ENCODE measurements around the gene TMEM43. TPM values are rescaled to one million over a fixed set of nuclear protein-coding genes. Genes with fewer than 3 reads are reported as not detected.
A peak's percentile ranks its signal among the peaks of the same experiment; 100 is the strongest.
"Not testable (repeated sequence)": the region's sequence is repeated elsewhere in the genome, so short reads cannot be mapped to it uniquely, and the experiment has no call there.

TMEM43 gene, protein sequence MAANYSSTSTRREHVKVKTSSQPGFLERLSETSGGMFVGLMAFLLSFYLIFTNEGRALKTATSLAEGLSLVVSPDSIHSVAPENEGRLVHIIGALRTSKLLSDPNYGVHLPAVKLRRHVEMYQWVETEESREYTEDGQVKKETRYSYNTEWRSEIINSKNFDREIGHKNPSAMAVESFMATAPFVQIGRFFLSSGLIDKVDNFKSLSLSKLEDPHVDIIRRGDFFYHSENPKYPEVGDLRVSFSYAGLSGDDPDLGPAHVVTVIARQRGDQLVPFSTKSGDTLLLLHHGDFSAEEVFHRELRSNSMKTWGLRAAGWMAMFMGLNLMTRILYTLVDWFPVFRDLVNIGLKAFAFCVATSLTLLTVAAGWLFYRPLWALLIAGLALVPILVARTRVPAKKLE
- total RNA-seq, result 10 to 100 TPM; 40.4 to 42.0 TPM

DNA sequence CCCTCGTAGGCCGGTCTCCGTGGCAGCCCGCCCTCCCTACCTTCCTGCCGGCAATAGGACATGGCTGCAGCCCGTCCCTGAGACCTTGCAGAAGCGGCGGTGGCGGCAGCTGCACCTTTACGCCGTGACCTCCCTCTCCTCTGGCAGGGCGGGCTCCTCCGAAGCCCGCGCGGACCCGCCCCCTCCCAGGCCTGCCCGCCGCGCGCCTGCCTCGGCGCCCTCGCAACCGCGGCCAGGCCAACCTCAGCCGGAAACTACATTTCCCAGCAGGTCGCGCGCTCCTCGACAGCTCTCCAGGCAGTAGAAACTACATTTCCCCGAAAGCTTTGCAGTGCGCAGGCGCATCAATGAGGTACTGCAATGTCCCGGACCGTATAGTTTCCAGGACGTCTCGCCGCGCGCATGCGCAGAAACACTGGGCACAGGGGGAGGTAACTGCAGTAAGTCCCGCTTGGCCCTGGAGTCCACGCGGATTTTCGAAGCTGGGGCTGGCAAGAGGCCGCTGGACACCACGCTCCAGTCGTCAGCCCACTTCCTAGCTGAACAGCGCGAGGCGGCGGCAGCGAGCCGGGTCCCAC lies at the start of gene TMEM43, which contains the start of gene CHCHD4:
TMEM43 (plus strand) TSS at position 438 of the 578 bp plus-strand sequence. CDS start 142 bp downstream, outside the sequence.
CHCHD4 (minus strand) TSS at position 256 of the 578 bp plus-strand sequence; CDS start at position 62, 194 bp downstream.
- Mint-ChIP-seq H3K27ac (peak within 1 kb of the TSS; percentile 93), H3K4me1 (peaks cover 67% of the 10 kb centered on the region), H3K27me3 (no peaks in the 10 kb centered on the region), H3K36me3 (ENCODE audit: low read depth) (peaks cover 44% of the 10 kb centered on the region), H3K4me3 (peak within 1 kb of the TSS; percentile 95), H3K9me3 (no peaks in the 10 kb centered on the region)
- DNase-seq, result peak; percentile 99
- ChIA-PET CTCF (interaction anchor here (0.8 to 3.5 kb wide), 16 partner anchors 8 to 708 kb away, joined by 3 to 17 read pairs (median 3); partner anchors contain the start of genes LSM3 and XPC), POLR2A (interaction anchor here (1.1 to 1.3 kb wide), 2 partner anchors 20 to 54 kb away, joined by 3 to 6 read pairs; partner anchors contain the start of genes LSM3 and XPC)

DNA sequence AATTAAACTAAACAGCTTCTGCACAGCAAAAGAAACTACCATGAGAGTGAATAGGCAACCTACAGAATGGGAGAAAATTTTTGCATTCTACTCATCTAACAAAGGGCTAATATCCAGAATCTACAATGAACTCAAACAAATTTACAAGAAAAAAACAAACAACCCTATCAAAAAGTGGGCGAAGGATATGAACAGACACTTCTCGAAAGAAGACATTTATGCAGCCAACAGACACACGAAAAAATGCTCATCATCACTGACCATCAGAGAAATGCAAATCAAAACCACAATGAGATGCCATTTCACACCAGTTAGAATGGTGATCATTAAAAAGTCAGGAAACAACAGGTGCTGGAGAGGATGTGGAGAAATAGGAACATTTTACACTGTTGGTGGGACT lies 49.6 kb upstream of the TMEM43 start:
- H3K27me3 Mint-ChIP-seq, result not testable (repeated sequence)

DNA sequence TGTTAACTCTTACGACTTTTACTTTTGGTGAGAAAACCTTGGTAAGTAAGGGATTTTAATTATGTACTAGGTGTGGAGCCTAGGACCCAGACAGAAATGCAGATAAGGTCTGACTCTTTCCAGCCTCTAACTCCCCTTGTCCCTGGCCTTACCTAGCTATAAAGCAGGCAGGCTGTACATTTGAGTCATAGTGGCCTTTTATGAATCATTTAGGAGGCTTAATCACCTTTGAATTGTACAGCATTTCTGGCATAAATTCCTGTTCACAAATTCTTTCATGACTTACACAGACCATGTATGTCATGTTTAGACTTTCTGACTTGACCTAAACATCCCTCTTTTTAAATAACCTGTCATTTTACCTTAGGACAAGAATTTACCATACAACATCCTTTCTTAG lies 47.5 kb upstream of the TMEM43 start:
- no peak overlapping the region for H3K27ac Mint-ChIP-seq
- peaks cover 19% of the 10 kb centered on the region for H3K9me3 Mint-ChIP-seq
- H3K36me3 Mint-ChIP-seq (ENCODE audit: low read depth), result peaks cover 7% of the 10 kb centered on the region
- H3K4me1 Mint-ChIP-seq, result peaks cover 7% of the 10 kb centered on the region
- H3K4me3 Mint-ChIP-seq, result no peak overlapping the region
- peaks cover 4% of the 10 kb centered on the region for H3K27me3 Mint-ChIP-seq
- ChIA-PET POLR2A (no interaction called here), CTCF (no interaction called here)
- DNase-seq, result no peak

More for the DNA sequence above, 49.6 kb upstream of the TMEM43 start:
- H3K9me3 Mint-ChIP-seq, result peaks cover 14% of the 10 kb centered on the region
- DNase-seq; H3K4me3 Mint-ChIP-seq; H3K27ac Mint-ChIP-seq; H3K36me3 Mint-ChIP-seq (ENCODE audit: low read depth); POLR2A ChIA-PET; H3K4me1 Mint-ChIP-seq; CTCF ChIA-PET: not testable (repeated sequence)

DNA sequence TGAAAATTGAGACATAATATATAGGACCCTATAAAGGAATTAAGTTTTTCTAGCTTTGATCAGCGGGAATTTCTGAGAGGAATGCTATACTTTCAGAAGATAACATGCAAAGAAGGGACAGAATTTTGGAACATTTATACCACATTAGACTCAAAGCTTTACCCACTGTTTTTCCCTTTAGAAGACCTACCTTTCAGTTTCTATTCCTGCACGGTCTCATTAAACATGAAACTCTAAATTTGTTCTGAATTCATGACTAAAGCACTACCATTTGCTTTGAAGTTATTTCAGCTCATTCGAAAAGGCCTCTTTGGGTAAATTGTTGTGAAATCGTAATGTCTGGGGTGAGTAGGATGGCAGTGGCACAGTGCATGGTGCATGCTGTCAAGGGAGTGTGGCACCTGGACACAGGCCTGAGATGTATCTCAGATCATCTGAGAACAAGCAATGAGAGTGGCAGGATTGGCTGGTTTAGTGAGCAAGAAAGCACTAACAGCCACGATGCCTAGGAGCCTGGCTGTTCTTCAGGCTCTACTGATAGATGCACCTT lies 42.7 kb upstream of the TMEM43 start:
- ChIA-PET CTCF (interaction anchor here (0.9 kb wide), 1 partner anchor 30 kb away, joined by 3 read pairs; no protein-coding TSS in a partner anchor), POLR2A (no interaction called here)
- H3K9me3 Mint-ChIP-seq, result peaks cover 29% of the 10 kb centered on the region
- H3K4me1 Mint-ChIP-seq, result peaks cover 10% of the 10 kb centered on the region
- H3K36me3 Mint-ChIP-seq (ENCODE audit: low read depth), result peaks cover 6% of the 10 kb centered on the region
- no peak for DNase-seq
- H3K4me3 Mint-ChIP-seq, result no peak overlapping the region
- H3K27ac Mint-ChIP-seq, result peak overlapping the region; percentile 72
- H3K27me3 Mint-ChIP-seq, result no peaks in the 10 kb centered on the region

DNA sequence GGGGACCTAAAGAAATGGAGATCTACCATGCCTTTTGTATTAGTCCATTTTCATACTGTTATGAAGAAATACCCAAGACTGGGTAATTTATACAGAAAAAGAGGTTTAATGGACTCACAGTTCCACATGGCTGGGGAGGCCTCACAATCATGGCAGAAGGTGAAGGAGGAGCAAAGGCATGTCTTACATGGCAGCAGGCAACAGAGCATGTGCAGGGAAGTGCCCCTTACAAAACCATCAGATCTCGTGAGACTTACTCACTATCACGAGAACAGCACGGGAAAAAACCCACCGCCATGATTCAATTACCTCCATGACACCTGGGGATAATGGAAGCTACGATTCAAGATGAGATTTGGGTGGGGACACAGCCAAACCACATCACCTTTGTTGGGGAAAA lies 37.4 kb upstream of the TMEM43 start:
- H3K4me1 Mint-ChIP-seq; POLR2A ChIA-PET; H3K27ac Mint-ChIP-seq; H3K27me3 Mint-ChIP-seq; H3K4me3 Mint-ChIP-seq; H3K36me3 Mint-ChIP-seq (ENCODE audit: low read depth); CTCF ChIA-PET; DNase-seq: not testable (repeated sequence)
- peaks cover 13% of the 10 kb centered on the region for H3K9me3 Mint-ChIP-seq

DNA sequence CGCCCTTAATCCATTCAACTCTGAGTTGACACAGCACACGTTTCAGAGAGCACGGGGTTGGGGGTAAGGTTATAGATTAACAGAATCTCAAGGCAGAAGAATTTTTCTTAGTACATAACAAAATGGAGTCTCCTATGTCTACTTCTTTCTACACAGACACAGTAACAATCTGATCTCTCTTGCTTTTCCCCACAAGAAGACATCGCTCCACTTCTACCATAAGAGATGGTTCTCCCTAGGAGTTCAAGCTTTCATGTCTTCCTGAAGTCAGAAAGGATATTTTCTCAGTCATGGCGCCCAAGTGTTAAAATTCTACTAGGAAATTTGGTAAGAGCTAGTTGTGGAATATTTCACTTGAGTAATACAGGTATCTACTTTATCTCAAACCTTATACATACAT lies 32.9 kb upstream of the TMEM43 start:
- H3K9me3 Mint-ChIP-seq; H3K27ac Mint-ChIP-seq; H3K4me1 Mint-ChIP-seq; CTCF ChIA-PET; H3K27me3 Mint-ChIP-seq; H3K4me3 Mint-ChIP-seq; POLR2A ChIA-PET; H3K36me3 Mint-ChIP-seq (ENCODE audit: low read depth); DNase-seq: not testable (repeated sequence)

DNA sequence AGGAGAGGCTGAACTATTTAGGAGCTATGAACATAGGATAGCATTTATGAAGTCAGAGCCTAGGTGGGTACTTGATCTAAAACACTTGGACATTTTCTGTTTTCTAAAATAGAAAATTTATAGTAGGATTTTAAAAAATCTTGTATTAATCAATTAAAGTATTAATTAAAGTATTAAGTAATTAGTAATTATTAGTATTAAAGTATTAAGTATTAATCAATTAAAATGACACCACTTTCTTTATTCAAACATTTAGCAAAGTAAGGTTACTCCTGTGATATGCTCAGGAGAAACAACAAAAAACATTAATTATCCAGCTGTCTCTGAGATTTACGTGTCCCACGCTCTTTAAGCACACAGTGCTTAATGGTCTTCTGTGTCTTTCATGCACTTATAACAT lies 32.4 kb upstream of the TMEM43 start:
- no peak for DNase-seq
- POLR2A ChIA-PET, result interaction anchor here (0.6 kb wide), 1 partner anchor 542 kb away, joined by 4 read pairs; no protein-coding TSS in a partner anchor
- H3K4me1 Mint-ChIP-seq, result no peaks in the 10 kb centered on the region
- H3K36me3 Mint-ChIP-seq (ENCODE audit: low read depth), result no peaks in the 10 kb centered on the region
- H3K4me3 Mint-ChIP-seq, result no peak overlapping the region
- H3K27ac Mint-ChIP-seq, result no peak overlapping the region
- CTCF ChIA-PET, result interaction anchor here (0.7 kb wide), 1 partner anchor 55 kb away, joined by 5 read pairs; no protein-coding TSS in a partner anchor
- peaks cover 3% of the 10 kb centered on the region for H3K9me3 Mint-ChIP-seq
- peaks cover 3% of the 10 kb centered on the region for H3K27me3 Mint-ChIP-seq

DNA sequence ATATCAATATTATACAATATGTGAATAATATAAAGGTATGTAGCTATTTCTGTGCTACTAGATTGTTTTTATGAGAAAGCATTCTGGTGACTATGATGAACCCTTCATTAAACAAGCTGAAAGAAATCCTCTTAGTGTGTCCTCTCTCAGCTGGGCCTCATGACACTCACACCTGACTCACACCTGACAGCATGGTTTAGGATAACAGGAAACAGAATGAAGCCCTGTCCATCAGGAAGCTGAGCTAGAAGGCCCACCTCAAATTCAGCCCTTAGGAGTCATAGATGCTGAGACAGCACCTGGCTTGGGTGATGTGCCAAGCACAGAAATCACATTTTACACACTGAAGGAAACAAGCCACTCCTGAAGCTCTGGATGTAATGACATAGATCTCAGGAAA lies 31.0 kb upstream of the TMEM43 start:
- no peaks in the 10 kb centered on the region for H3K36me3 Mint-ChIP-seq (ENCODE audit: low read depth)
- DNase-seq, result no peak
- POLR2A ChIA-PET, result no interaction called here
- H3K27me3 Mint-ChIP-seq, result peaks cover 6% of the 10 kb centered on the region
- no peaks in the 10 kb centered on the region for H3K4me1 Mint-ChIP-seq
- no peak overlapping the region for H3K4me3 Mint-ChIP-seq
- CTCF ChIA-PET, result interaction anchor here (1.7 kb wide), 1 partner anchor 20 kb away, joined by 3 read pairs; no protein-coding TSS in a partner anchor
- H3K27ac Mint-ChIP-seq, result no peak overlapping the region
- H3K9me3 Mint-ChIP-seq, result peaks cover 5% of the 10 kb centered on the region

DNA sequence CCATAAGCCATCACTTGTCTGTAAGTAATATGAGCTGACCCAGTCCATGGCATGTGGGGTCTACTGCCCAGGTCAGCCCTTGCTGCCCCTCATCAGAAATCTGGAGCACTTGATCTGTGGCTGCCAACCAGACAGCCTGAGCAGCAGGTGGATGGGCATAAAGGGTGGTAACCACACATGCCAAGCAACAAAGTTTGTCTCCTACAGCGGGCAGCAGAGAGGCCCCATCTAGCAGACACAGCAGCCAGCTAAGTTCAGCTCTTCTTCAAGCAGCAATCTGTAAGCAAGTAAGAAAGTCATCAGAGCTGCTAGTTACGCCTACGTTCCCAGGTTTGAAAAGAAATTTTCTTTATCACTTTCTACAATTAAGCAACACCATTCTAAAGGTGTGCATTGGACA lies 28.1 kb upstream of the TMEM43 start:
- peaks cover 15% of the 10 kb centered on the region for H3K27me3 Mint-ChIP-seq
- H3K9me3 Mint-ChIP-seq, result peaks cover 5% of the 10 kb centered on the region
- no peak overlapping the region for H3K4me3 Mint-ChIP-seq
- CTCF ChIA-PET, result no interaction called here
- no peaks in the 10 kb centered on the region for H3K36me3 Mint-ChIP-seq (ENCODE audit: low read depth)
- H3K4me1 Mint-ChIP-seq, result no peaks in the 10 kb centered on the region
- H3K27ac Mint-ChIP-seq, result no peak overlapping the region
- POLR2A ChIA-PET, result no interaction called here
- no peak for DNase-seq

DNA sequence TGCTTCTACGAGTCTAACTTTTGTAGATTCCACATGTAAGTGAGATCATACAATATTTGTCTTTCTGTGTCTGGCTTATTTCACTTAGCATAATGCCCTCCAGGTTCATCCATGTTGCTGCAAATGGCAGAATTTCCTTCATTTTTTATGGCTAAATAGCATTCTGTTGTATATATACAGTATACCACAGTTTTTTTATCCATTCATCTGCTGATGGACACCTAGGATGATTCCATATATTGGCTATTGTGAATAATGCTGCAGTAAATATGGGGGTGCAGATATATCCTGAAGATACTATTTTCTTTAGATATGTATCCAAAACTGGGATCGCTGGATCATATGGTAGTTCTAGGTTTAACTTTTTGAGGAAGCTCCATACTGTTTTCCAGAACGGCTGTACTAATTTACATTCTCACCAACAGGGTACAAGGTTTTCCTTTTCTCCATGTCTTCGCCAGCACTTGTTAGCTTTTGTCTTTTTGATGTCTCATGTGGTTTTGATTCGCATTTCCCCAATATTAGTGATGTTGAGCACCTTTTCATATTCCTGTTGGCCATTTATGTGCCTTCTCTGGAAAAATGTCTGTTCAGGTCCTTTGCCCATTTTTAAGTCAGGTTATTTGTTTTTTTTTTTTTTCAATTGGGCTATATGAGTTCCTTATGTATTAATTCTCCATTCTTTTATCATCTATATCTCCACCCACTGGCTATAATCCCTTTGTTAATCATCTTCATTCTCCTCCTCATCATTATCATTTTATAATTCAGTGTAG lies 27.0 kb upstream of the TMEM43 start:
- ChIA-PET POLR2A (no interaction called here), CTCF (no interaction called here)
- Mint-ChIP-seq H3K36me3 (ENCODE audit: low read depth) (no peaks in the 10 kb centered on the region), H3K4me3 (no peak overlapping the region), H3K9me3 (peaks cover 5% of the 10 kb centered on the region), H3K4me1 (no peaks in the 10 kb centered on the region), H3K27ac (no peak overlapping the region), H3K27me3 (peaks cover 20% of the 10 kb centered on the region)
- DNase-seq, result no peak

DNA sequence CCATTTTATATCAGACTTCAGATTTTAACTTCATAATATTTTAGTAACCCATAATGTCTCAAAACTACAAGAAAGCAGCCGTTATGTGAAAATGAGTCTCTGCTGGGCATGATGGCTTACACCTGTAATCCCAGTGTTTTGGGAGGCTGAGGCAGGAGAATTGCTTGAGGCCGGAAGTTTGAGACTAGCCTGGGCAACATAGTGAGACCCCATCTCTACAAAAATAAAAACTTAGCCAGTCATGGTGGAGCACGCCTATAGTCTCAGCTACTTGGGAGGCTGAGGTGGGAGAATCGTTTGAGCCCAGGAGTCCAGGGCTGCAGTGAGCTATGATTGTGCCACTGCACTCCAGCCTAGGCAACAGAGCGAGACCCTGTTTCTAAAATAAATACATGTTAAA lies 15.0 kb upstream of the TMEM43 start:
- H3K27me3 Mint-ChIP-seq, POLR2A ChIA-PET, CTCF ChIA-PET, H3K4me3 Mint-ChIP-seq, H3K27ac Mint-ChIP-seq, H3K4me1 Mint-ChIP-seq, H3K9me3 Mint-ChIP-seq, DNase-seq: not testable (repeated sequence)
- H3K36me3 Mint-ChIP-seq (ENCODE audit: low read depth), result peaks cover 22% of the 10 kb centered on the region

DNA sequence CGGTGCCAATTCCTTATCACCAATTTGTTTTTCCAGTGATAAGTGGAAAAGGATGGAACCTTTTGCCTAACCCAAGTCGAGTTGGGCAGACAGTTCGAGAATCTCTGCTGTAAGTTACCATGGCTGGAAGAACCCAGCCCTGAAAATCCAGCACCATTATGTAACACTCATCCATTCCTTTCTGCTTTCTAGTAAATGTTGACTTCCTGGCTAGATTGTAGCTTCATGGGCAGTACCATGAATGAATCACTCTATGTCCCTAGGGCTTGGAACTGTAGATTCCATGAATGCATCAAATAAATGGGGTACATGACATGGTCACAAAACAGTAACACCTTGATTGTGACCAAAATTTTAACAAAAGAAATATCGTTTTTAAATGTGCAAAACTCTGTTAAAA lies 14.2 kb upstream of the TMEM43 start:
- Mint-ChIP-seq H3K9me3 (no peaks in the 10 kb centered on the region), H3K36me3 (ENCODE audit: low read depth) (peaks cover 23% of the 10 kb centered on the region), H3K4me1 (no peaks in the 10 kb centered on the region), H3K27me3 (peaks cover 3% of the 10 kb centered on the region), H3K4me3 (no peak overlapping the region), H3K27ac (no peak overlapping the region)
- POLR2A ChIA-PET, result no interaction called here
- no peak for DNase-seq
- CTCF ChIA-PET, result interaction anchor here (0.6 to 1.1 kb wide), 3 partner anchors 14 to 659 kb away, joined by 3 read pairs; partner anchors contain the start of genes CHCHD4 and TMEM43
